Bone marrow (tissue), 2 donors: ENCODE results near the gene NUDCD3.

Experiments used
- DNase-seq, 2 donors: peaks; one replicate each; lab custom pipeline; 2025; lab: John Stamatoyannopoulos, UW

NUDCD3 gene

DNA sequence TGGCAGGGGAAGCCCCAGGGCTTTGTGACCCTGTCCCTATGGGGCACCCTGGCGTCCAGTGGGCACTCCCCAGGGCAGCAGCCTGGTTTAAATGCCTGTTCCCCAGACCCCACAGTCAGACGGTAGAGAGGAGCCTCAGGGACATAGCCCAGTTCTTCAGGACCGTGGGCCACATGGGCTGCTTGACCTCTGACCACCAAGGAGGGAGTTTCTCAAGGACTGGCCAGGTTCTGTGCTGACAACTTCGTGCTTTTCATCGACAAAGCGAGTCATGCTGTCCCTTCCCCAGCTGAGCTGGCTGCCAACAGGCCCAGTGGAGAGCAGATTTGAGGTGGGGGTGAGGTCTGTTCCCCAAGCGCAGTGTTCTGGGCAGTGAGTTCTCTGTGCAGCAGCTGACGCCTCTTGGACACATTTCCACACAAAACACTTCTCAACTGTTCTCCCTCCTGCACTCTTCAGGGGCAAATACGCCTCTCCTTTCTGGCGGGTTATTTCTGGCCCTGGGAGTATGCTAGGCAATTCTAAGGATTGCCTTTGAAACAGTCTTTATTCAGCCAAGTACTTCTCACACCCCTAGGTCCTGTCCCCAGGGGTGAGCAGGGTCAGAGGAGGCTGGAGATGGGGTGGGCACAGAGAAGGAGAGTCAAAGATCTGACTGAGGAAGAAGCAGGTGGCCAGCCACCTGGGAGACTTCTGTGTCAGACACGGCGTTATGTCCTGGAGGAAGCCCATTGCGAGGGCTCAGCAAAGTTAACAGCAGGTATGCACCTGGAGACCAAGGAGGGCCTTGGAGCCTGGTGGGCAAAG lies 107.8 kb downstream of the NUDCD3 start:
- no peak for DNase-seq

DNA sequence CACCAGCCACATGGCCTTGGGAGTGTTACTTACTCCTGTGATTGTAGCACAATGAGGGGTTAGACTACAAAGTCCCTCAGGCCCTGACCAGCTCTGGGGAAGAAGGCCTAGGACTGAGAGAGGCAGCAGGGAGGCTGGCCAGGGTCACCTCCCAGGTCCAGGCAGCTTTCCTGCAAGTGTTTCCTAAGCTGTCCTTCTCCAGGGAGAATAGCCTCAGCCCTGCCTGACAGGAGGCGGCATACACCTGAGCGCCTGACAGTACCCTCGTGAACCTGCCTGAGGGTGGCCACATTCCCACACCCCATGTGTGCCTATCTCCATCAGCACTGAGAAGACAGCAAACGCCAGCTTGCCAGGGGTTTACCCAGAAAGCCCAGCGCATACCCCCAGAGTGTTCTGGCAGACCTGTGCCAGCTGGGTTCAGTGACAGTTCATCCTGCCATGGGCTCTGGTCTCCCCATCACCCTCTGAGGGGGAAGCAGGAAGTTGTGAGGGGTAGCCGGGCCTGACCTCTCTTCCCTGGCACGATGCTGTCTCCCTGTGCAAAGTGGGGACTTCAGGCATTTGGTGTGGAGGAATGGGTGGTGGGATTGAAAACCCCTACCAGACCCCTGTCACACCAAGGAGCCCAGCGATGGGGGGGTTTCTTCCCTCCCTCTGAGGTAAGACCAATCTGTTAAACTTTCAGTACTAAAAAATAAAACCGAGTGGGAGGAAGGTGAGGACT lies 108.8 kb downstream of the NUDCD3 start:
- no peak for DNase-seq

DNA sequence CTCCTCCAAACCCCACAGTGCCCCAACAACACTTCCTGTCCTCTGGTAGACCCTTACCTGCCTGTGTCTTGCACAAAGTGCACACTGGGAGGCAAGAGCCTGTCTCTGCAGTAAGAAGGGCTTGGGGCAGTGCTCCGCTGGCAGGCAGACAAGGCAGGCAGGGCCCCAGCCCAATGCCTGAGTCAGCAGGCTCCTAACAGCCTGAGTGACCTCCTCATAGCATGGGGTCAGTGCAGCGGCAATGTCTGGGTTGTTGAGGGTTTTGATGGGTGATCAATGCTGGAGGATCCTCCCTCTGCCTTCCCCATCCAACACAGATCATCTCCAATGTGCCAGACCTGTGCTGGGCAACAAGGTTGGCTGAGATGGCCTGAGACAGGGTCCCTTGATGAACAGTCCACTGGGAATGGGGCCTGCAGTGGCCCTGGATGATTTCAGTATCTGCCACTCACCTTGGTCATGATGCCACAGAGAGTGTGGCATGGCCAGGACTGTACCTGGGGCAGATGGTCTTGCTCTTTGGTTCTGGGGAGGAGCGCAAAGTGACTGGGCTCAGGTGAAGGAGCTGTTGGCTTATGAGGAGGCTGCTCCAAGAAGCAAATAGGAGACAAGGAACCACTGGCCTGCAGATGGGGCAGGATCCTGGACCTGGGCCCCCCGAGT lies 109.5 kb downstream of the NUDCD3 start:
- DNase-seq: no peak

DNA sequence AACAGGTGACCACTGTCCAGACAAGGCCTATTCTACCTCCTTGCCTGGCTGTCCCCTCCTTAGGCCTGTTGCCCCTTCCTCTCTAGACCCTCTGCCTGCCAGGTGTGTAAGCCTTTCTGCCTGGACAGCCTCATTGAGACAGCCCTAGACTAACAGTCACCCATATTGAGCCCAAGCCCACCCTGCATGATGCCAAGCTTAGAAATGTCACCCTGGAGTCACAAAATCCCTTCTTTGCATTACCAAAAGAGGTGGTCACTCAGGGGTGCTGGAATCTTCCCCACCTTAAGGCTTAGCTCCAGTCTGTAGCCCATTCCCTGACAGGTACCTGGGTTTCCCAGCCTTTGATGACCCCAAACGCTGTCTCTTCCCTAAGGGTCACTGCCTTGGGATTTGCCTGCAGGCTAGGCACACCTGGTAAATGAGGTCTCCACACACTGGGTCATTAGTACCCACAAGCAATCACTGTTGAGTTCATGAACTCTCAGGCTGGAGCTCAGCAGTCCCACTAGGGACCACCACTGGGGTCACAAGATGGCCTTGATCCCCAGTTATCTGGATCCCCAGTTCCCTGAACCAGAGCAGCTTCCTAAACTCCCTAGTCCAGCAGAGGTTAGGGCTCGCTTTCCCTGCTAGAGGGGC lies 110.1 kb downstream of the NUDCD3 start:
- DNase-seq: no peak

DNA sequence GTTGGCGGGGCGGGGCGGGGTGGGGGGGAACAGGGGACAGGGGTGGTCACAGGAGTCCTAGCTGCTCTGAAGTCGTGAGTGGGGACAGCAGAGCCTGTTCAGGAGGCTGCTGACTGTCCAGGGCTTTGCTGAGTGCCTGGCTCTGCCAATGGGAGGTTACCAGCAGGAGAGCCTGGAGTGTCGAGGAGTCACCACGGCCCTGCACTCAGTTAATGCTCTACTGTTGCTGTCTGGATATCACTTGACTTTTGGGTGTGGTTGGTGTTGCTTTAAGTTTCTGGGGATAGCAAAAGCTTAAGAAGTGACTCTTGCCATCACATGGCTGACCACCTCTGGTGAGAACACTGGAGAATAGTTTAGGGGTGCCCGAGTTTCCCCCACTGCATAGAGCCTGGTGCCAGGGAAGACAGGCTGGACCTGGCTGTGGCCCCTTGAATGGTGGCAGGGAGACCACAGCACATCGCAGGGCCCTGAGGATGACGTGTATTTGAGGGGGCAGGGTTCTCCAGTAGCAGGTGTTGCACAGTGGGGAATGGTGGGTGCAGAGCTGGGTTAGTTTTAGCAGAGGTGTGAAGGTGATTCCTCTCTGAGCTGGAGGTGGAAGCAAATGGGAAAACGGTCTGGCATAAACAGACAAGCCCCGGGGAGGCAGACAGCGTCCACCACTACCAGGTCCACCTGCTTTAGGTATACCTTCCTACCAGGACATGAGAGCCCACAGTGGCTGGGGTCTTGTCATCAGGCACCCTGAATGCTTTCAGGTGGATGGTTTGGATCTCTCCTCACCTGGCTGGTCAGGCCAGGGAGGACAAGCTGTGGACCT lies 110.9 kb downstream of the NUDCD3 start:
- DNase-seq: no peak

DNA sequence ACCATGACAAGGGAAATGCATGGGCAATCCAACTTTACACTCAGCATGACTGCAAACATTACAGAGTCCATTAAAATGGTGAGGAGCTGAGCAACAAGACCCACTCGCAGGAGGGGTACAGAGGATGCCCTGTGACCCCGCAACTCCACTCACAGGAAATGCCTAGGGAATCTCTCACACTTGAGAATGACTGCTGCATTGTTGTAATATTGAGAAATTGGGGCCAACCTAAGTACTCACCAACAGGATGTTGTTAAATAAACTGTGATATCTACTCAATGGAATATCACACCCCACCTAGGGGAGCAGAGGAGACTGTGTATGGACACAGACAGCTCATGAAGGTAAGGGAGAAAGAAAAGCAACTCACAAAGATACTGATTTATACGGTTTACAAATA lies 111.7 kb downstream of the NUDCD3 start:
- no peak for DNase-seq

DNA sequence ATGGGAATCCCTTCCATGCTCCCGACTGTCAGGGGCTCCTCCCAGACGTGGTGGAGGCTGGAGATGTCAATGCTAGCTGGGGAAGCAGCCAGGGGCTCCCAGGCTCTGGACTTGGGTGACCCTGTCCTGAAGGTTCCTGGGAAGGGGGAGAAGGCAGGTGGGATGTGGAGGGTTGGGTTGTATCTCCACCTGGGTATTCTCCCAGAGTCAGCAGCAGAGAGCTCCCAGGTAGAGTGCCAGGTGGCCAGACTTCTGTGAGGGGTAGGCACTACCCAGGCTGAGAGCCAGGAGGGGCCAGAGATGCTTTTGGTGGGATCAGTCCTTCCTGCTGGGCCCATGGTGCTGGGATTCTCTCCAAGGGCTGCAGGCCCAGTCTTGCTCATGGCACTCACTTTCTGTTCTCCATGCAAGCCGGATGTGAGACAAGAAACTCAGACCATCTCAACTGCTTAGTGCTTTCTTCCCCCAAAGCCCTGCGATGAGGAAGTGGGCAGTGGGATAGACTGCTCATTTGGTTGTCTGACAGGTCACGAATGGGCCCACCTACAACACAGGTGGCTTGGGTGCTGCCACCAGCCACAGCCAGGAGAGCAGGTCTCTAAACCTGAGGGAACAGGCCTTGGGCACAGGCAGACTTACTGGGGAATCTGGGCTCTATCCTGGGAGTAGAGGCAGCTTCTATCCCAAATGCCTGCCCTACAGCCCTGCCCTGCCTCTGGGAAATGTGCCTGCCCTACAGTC lies 112.6 kb downstream of the NUDCD3 start:
- DNase-seq: no peak

DNA sequence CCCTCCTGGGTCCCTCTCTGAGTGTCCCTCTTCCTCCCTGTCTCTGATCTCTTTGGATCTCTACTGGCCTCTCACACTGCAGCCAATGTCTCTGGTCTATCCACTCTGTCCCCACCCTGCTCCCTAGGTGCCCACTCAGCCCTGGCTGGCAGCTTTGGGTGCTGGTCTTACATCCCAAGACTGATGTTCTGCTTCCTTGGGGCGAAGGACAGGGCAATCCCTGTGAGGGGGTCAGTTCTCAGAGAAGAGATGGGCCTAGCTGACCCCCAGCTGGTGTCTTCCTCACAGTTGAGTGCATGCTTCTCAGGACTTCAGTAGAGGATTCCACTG lies 113.4 kb downstream of the NUDCD3 start:
- no peak for DNase-seq

DNA sequence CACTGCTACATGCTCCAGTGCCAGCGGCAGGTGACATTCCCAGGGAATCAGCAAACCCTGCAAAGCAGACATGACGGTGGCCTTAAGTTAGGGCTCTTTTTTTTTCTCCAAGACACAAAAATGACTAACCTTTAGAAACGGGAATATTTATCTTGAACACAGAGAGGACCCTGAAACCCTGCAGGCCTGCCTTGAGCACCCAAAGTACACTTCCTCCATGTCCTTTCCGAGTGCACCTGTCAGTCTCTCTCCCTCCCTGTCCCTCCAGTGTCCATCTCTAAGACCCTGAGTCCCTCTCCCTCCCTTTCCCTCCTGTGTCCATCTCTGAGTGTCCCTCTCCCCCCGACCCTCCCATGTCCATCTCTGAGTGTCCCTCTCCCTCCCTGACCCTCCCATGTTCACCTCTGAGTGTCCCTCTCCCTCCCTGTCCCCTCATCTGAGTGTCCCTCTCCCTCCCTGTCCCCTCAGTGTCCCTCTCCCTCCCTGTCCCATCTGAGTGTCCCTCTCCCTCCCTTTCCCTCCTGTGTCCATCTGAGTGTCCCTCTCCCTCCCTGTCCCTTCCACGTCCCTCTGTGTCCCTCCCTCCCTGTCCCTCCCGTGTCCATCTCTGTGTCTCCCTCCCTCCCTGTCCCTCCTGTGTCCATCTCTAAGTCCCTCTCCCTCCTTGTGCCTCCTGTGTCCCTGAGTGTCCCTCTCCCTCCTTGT lies 113.9 kb downstream of the NUDCD3 start:
- no peak for DNase-seq

DNA sequence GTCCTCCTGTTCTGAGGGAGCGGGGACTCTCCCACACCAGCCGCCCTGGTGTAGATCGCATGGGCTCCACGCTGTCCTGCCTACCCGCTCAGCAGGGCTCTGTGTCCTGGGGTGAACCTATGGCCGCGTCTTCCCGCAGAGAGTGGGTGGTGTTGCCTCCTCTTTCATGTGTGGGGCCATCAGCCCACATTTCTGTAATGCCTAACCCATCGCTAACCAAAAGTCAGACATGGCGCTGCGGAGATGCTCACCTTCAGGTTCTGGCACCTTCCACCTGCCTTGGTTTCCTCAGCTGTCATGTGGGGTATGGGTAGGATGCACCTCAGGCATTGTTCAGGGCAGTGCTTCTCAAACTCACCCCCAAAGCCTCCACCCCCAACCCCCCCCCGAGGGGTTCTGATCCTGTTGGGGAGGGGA lies 114.5 kb downstream of the NUDCD3 start:
- DNase-seq: no peak

DNA sequence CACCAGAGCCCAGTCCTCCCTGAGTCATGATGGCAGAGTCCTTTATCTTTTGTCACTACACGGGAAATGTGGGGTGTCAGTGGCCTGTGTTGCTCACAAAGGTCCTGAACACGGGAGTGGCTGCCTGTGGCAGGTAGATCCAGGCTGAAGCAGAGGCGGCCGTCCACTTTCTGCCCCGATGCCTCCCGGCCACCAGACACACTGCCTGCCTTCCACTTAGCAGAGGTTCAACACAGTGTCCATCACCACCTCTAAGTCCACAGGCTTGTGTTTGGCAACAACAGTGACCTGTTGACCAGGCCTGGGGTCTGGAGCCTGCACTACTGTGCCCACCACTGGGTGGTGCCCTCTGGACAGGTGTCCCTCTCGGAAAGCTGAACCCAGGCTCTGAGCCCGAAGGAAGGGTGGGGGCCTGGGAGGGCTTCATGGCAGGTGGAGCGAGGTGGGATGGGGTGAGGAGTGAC lies 115.2 kb downstream of the NUDCD3 start:
- no peak for DNase-seq

DNA sequence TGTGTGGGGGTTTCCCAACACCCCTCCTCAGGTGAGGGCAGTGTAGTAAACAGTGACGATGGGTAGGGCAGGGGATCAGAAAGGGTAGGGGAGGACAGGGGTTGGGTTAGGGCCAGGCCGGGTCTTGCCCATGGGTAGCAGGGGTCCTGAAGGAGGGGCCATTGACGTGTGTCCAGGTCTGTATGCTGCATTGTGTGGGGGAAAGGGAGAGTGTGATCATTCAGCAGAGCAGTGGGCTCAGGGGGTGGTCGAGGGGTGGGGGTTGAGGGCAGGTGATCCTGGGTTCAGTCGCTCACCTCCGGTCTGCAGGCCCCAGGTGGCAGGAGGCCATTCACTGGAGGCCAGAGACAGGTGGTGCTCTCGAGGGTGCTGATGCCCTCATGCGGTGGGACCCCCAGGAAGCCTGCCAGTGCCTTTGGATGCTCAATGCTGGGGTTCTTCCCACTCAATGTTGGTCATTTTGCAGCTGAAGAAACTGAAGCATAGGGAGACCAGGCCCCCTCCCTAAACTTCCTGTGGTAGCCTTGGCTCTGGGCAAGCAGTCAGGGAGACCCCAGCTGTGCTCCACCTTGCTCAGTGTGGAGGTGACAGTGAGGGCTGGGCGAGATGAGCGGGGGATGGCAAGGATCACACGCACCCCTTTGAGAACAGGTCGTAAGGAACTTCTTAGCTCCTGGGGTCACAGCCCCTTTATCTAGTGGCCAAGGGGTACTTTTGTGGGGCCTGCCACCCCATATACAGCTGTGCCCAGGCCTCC lies 116.3 kb downstream of the NUDCD3 start:
- DNase-seq: no peak

DNA sequence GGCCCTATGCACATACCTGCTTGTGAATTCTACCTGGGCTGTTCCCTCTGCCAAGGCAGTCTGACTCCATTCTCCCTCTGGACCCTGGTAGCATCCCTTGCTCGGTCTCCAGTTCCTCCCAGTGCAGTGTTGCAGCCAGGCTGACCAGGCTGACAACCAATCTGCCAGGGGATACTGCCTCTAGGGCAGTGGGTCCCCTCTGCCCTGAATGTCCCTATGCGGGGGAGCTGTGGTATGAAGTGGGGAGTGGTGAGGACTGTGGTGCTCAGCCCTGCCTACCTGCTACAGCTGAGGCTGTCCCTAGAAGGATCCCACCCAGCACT lies 117.1 kb downstream of the NUDCD3 start:
- DNase-seq: no peak

DNA sequence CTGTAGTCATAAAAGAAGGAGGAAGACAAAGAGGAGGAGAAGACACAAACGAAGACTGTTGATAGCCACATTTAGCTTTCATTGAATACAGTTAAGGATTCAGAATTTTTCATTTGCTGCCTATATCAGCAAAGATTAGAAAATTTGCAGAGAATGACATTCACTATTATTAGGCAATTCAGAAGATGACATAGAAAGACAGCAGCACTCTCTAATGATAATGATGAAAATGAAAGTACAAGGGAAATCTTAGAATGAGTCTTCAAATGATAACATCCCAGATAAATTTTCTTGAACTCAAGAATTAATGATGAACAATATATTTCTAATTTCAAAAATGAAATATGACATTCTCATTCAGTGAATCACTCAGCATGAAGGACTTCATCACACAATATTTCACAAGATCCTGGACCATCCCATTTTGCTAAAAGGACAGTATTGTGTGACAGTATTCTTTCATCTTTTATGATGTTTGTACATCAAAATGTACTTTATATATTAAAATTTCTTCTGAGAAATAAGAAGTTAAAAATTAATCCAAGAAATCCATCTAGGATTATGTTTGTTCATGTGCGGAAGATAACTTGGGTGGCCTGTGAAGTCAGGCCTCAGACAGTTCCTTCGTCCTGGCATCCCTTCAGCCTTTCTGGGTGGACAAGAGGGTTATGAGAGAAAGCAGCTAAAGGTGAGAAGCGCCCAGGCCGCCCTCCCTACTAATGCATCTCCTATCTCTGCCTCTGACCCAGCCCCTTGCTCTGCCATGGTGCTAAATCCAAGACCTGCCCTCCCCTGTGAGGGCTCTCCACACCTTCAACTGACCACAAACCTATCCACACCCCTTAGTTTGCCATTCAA lies 117.7 kb downstream of the NUDCD3 start:
- no peak for DNase-seq

DNA sequence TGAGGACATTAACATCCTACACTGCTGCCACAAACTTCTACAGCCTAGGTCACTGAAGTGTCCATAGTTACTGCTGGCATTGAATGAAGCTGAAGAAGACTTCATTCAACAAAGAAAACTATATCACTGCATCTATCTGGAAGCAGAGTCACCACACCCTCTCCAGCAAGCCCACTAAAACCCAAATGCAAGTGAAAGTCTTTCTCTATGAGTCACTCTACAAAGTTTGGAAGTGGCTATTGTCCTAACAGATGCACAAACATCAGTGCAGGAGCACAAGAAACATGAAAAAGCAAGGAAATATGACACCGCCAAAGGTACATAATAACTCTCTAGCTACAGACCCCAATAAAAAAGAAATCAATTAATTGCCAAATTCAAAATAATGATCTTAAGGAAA lies 121.6 kb downstream of the NUDCD3 start:
- DNase-seq: no peak

DNA sequence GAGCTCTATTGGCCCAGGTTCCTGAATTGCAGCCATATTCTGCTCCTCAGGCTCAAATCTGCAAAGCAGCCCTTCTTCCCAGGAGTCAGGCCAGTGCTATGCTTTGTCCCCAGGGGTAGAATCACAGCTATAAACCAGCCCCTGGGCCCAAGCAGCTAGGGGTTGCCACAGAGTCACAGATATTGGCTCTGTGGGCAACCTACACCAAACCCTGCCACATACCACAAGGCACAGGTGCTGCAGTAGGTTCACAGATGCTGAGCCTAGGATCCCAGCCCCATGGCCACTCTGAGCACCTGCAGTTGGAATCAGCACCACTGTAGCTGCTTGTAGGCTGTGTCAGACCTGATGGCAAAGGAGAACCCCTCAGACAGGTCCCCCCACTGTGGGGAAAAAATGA lies 122.0 kb downstream of the NUDCD3 start:
- no peak for DNase-seq

DNA sequence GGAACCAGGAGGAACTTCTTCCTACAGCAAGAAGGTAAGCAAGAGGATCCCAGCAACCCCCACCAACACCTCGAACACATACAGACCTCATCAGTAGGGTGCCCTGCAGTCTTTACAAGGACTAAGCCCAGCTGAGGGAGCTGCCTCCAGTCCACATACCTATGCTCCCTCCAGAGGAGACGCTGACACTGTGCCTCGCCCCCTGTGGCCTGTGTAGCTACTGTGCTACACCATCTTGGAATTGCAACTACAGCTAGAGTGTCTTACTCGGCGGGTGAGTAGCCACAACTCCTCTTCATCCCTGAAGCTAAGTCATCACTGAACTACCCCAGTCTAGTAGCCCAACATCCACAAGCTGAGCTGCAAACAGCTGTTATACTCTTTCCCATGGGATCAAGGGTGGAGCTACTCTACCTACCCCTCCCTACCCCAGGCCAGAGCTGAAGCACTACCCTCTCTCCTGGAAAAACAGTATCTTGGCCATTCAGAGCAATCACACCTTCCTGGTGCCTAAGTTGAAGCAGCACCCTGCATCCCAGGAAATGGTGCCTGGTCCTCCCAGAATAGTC lies 122.9 kb downstream of the NUDCD3 start:
- DNase-seq: no peak

DNA sequence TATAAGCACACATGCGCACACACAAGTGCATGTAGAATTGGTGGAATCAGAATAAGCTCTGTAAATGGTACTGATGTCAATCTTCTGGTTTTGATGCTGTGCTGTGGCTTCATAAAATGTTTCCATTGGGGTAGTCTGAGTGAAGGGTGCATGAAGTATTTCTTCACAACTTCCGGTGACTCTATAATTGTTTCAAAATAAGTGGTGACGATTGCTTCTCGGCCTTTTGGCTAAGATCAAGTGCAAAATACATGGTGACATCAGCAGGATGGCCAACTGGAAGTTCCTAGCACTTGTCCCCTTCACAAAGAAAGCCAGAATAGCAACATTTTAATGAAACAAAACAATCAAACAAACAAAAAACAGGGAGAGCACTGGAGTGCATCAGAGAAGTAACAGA lies 123.5 kb downstream of the NUDCD3 start:
- DNase-seq: no peak
